Activated CD8-positive, alpha-beta T cell treated with anti-CD3 and anti-CD28 coated beads for 36 hours (primary cell): ENCODE measurements around the gene TMEM240. TPM values are rescaled to one million over a fixed set of nuclear protein-coding genes. Genes with fewer than 3 reads are reported as not detected.

Source experiments
- ATAC-seq: fragments of 200-7000 bp; cut with Tn5 transposase; one replicate; pipeline ENCODE4 v1.10.0; 2021; ENCODE audit warnings: mild to moderate bottlenecking, moderate library complexity
- CTCF ChIA-PET: fragments of 350-600 bp; sonication (Branson Sonifier 250); formaldehyde crosslinking; loops from one replicate; lab custom pipeline; 2021; ENCODE audit warnings: antibody characterized with exemption; lab: Charles Lee
- POLR2A ChIA-PET: fragments of 350-600 bp; sonication (Branson Sonifier 250); formaldehyde crosslinking; loops from one replicate; lab custom pipeline; 2021; ENCODE audit warnings: antibody characterized with exemption; lab: Charles Lee
- DNase-seq: peaks from one replicate; pipeline ENCODE4 v3.0.0-alpha.2; 2020
- H3K27ac Mint-ChIP-seq: one replicate; pipeline ENCODE4 v1.8.0; 2021; ENCODE audit warnings: mild to moderate bottlenecking, mixed read lengths
- H3K27me3 Mint-ChIP-seq: one replicate; pipeline ENCODE4 v1.8.0; 2021; ENCODE audit warnings: mixed read lengths
- H3K36me3 Mint-ChIP-seq: one replicate; pipeline ENCODE4 v1.8.0; 2021; ENCODE audit warnings: low read depth, mixed read lengths
- H3K4me1 Mint-ChIP-seq: one replicate; pipeline ENCODE4 v1.8.0; 2021; ENCODE audit warnings: low read depth, mixed read lengths
- H3K4me3 Mint-ChIP-seq: one replicate; pipeline ENCODE4 v1.8.0; 2021; ENCODE audit warnings: mild to moderate bottlenecking, moderate library complexity, mixed read lengths
- H3K9me3 Mint-ChIP-seq: one replicate; pipeline ENCODE4 v1.8.0; 2021; ENCODE audit warnings: mixed read lengths
- intact Hi-C: fragments of 100-400 bp; cut with micrococcal nuclease; formaldehyde crosslinking; loops from one replicate; pipeline ENCODE4 v1.10.0; 2022
- total RNA-seq, 2 experiments: library from RNA; stranded (reverse); gene quantifications; one replicate each; pipeline ENCODE4 v1.2.3, GENCODE V29; 2021
- TF ChIP-seq, protein P1 (sequence below): fragments of 200-600 bp; IDR thresholded peaks from one replicate; pipeline ENCODE4 v1.8.0; 2022; ENCODE audit warnings: antibody characterized with exemption, mild to moderate bottlenecking

The TMEM240 gene
- total RNA-seq, 2 experiments from 2014 or later: 0.45 to 0.74 TPM

DNA sequence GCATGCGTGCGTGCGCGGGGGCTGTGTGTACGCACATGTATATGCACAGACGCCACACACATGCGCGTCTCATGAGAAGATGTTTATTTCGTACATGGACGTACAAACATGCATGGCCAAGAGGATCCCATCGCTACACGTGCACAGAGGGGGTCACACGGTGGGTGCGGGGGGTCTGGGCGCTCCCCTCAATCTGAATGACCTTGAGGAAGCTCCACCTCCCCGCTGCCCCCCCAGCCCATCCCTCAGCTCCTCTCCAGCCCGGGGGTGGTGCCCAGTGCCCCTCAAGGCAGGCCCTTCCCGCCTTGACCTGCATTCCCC lies 1.5 kb downstream of the TMEM240 start:
- no peak overlapping the region for H3K27ac Mint-ChIP-seq
- no peaks in the 10 kb centered on the region for H3K27me3 Mint-ChIP-seq

GRCh38 chr1:1538334-1538733 lies 2.1 kb downstream of the TMEM240 start:
- CTCF ChIA-PET: no interaction called here
- ATAC-seq: no peak
- peak overlapping the region; percentile 33 for H3K4me3 Mint-ChIP-seq
- no peak for DNase-seq
- H3K27ac Mint-ChIP-seq: no peak overlapping the region
- no peaks in the 10 kb centered on the region for H3K4me1 Mint-ChIP-seq
- intact Hi-C loops: no loop called here
- H3K9me3 Mint-ChIP-seq: no peaks in the 10 kb centered on the region
- H3K27me3 Mint-ChIP-seq: no peaks in the 10 kb centered on the region
- TF ChIP-seq, protein P1, sequence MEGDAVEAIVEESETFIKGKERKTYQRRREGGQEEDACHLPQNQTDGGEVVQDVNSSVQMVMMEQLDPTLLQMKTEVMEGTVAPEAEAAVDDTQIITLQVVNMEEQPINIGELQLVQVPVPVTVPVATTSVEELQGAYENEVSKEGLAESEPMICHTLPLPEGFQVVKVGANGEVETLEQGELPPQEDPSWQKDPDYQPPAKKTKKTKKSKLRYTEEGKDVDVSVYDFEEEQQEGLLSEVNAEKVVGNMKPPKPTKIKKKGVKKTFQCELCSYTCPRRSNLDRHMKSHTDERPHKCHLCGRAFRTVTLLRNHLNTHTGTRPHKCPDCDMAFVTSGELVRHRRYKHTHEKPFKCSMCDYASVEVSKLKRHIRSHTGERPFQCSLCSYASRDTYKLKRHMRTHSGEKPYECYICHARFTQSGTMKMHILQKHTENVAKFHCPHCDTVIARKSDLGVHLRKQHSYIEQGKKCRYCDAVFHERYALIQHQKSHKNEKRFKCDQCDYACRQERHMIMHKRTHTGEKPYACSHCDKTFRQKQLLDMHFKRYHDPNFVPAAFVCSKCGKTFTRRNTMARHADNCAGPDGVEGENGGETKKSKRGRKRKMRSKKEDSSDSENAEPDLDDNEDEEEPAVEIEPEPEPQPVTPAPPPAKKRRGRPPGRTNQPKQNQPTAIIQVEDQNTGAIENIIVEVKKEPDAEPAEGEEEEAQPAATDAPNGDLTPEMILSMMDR: no peak
- peaks cover 9% of the 10 kb centered on the region for H3K36me3 Mint-ChIP-seq
- POLR2A ChIA-PET: no interaction called here

More for the DNA sequence above, 1.5 kb downstream of the TMEM240 start:
- ChIA-PET POLR2A (interaction anchor here (0.6 to 1.0 kb wide), 3 partner anchors 20 to 29 kb away, joined by 3 read pairs; no protein-coding TSS in a partner anchor), CTCF (no interaction called here)
- DNase-seq: no peak
- H3K36me3 Mint-ChIP-seq: peaks cover 9% of the 10 kb centered on the region
- TF ChIP-seq, protein P1: no peak
- no peak for ATAC-seq
- intact Hi-C loops: no loop called here
- H3K4me3 Mint-ChIP-seq: peak overlapping the region; percentile 33
- no peaks in the 10 kb centered on the region for H3K9me3 Mint-ChIP-seq
- H3K4me1 Mint-ChIP-seq: no peaks in the 10 kb centered on the region

- POLR2A ChIA-PET: no interaction called here
- Mint-ChIP-seq H3K27me3 (no peaks in the 10 kb centered on the region), H3K27ac (no peak overlapping the region), H3K4me1 (no peaks in the 10 kb centered on the region), H3K9me3 (no peaks in the 10 kb centered on the region), H3K4me3 (no peak overlapping the region), H3K36me3 (peaks cover 7% of the 10 kb centered on the region)
- intact Hi-C loops: no loop called here
- CTCF ChIA-PET: no interaction called here
- DNase-seq: no peak
- no peak for ATAC-seq
- TF ChIP-seq, protein P1: no peak
These were observed 2.7 kb downstream of the TMEM240 start for GRCh38 chr1:1537626-1538250.

GRCh38 chr1:1536938-1537546 lies 3.4 kb downstream of the TMEM240 start:
- no peaks in the 10 kb centered on the region for H3K27me3 Mint-ChIP-seq
- CTCF ChIA-PET: no interaction called here
- H3K4me3 Mint-ChIP-seq: no peak overlapping the region
- DNase-seq: no peak
- no peak overlapping the region for H3K27ac Mint-ChIP-seq
- POLR2A ChIA-PET: no interaction called here
- peaks cover 6% of the 10 kb centered on the region for H3K36me3 Mint-ChIP-seq
- no peaks in the 10 kb centered on the region for H3K4me1 Mint-ChIP-seq
- ATAC-seq: no peak
- TF ChIP-seq, protein P1: no peak
- intact Hi-C loops: no loop called here
- H3K9me3 Mint-ChIP-seq: peaks cover 2% of the 10 kb centered on the region
